Panc1 (cell line): ENCODE measurements around the gene IGFBP5. TPM values are rescaled to one million over a fixed set of nuclear protein-coding genes. Genes with fewer than 3 reads are reported as not detected.

Experiments
- ATAC-seq: fragments of 200-7000 bp; cut with Tn5 transposase; 2 replicates; pipeline ENCODE4 v1.9.1; 2020; ENCODE audit warnings: mild to moderate bottlenecking, moderate library complexity
- BruUV-seq: library from RNA; stranded (reverse); fragments of 400-500 nt; replicated peaks from 2 replicates; lab custom pipeline; 2021; lab: Mats Ljungman, UMichigan
- CTCF ChIA-PET: fragments of 300-600 bp; sonication (Branson Sonifier 250); formaldehyde crosslinking; loops from one replicate; lab custom pipeline; 2022; ENCODE audit warnings: antibody characterized with exemption; lab: Charles Lee
- POLR2A ChIA-PET: fragments of 300-600 bp; sonication (Branson Sonifier 250); formaldehyde crosslinking; loops from one replicate; lab custom pipeline; 2022; ENCODE audit warnings: antibody characterized with exemption; lab: Charles Lee
- DNase-seq: peaks from one replicate; pipeline ENCODE4 v3.0.0-alpha.2; 2010; ENCODE audit warnings: low read depth, low spot score
- H3K27ac ChIP-seq: 2 replicates; pipeline ENCODE4 v1.5.1; 2011; ENCODE audit warnings: mild to moderate bottlenecking, low read length, inconsistent platforms
- H3K27me3 ChIP-seq: fragments of 200-500 bp; sonication (Bioruptor generic); 2 replicates; pipeline ENCODE4 v1.6.0; 2014; ENCODE audit warnings: low read length, inconsistent platforms; ENCODE audit not compliant: control insufficient read depth, insufficient read depth
- H3K36me3 ChIP-seq: fragments of 200-500 bp; sonication (Bioruptor generic); 2 replicates; pipeline ENCODE4 v1.5.1; 2014; ENCODE audit warnings: inconsistent platforms, mild to moderate bottlenecking, low read length, moderate library complexity; ENCODE audit not compliant: control insufficient read depth, insufficient read depth
- H3K4me1 ChIP-seq: 2 replicates; pipeline ENCODE4 v1.5.1; 2011; ENCODE audit warnings: inconsistent platforms, mild to moderate bottlenecking, low read length, moderate library complexity; ENCODE audit not compliant: control insufficient read depth, insufficient read depth
- H3K4me3 ChIP-seq, 2 experiments: 2 replicates each; pipeline ENCODE4 v1.5.1; 2011 to 2012; ENCODE audit warnings: low read depth in 2 of 2, low read length in 2 of 2, mild to moderate bottlenecking in 2 of 2, inconsistent platforms in 1 of 2, moderate library complexity in 1 of 2
- H3K9me3 ChIP-seq: fragments of 200-500 bp; sonication (Bioruptor generic); 2 replicates; pipeline ENCODE4 v1.5.1; 2014; ENCODE audit warnings: low read depth, mild to moderate bottlenecking, inconsistent platforms, low read length, moderate library complexity; ENCODE audit not compliant: control insufficient read depth, insufficient read depth
- CTCF ChIP-seq: fragments of 450-650 bp; IDR thresholded peaks from 2 replicates; pipeline ENCODE4 v1.5.1; 2017; ENCODE audit warnings: mild to moderate bottlenecking
- POLR2AphosphoS5 ChIP-seq: IDR thresholded peaks from 2 replicates; pipeline ENCODE4 v1.6.1; 2012; ENCODE audit warnings: mild to moderate bottlenecking, low read depth, low read length, moderate library complexity
- REST ChIP-seq, 2 experiments: IDR thresholded peaks; 2 replicates each; pipeline ENCODE4 v1.6.1; 2011 to 2012; ENCODE audit warnings: low read depth in 2 of 2, control low read depth in 1 of 2, low read length in 1 of 2, mild to moderate bottlenecking in 1 of 2, moderate library complexity in 1 of 2; ENCODE audit not compliant: insufficient read depth in 1 of 2
- SIN3A ChIP-seq: IDR thresholded peaks from 2 replicates; pipeline ENCODE4 v1.6.1; 2012; ENCODE audit warnings: low read depth, mild to moderate bottlenecking, low read length, moderate library complexity, borderline replicate concordance; ENCODE audit not compliant: insufficient read depth
- TCF7L2 ChIP-seq: IDR thresholded peaks from 2 replicates; pipeline ENCODE4 v1.6.1; 2011; ENCODE audit warnings: mild to moderate bottlenecking, low read depth, low read length, inconsistent platforms
- in situ Hi-C: cut with HindIII; loops from 2 replicates; pipeline ENCODE4 v1.10.0; 2016; ENCODE audit warnings: low sequenced_read_pairs, low pct_unique_long_range_greater_than_20kb
- intact Hi-C: fragments of 100-400 bp; cut with micrococcal nuclease; formaldehyde crosslinking; loops from one replicate; pipeline ENCODE4 v1.10.0; 2022; ENCODE audit not compliant: unreplicated experiment
- total RNA-seq: library from RNA; stranded (reverse); gene quantifications from one replicate; pipeline ENCODE4 v1.2.1, GENCODE V29; 2021; ENCODE audit not compliant: unreplicated experiment

Gene IGFBP5
- total RNA-seq, 1 experiment from 2014 or later, result 1.9 TPM

DNA sequence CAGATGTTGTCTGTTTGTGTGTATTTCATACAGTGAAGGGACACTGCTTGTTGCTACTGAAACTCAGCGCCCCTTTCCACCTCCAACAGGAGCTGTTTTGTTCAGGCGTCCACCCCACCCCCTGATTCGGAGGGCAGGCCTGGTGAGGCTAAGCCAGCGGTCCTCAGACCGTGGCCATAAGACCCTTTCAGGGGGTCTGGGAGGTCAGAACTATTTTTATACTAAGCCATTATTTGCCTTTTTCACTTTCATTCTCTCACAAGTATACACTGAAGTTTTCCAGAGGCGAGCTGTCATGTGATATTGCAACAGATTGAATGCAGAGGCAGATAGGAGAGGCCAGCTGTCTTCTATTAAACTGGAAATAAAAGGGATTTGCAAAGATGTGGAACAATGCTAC is 39.7 kb upstream of the IGFBP5 start:
- no peaks in the 10 kb centered on the region for H3K36me3 ChIP-seq
- POLR2A ChIA-PET, result no interaction called here
- no peak overlapping the region for H3K27ac ChIP-seq
- BruUV-seq, result no TSS peak
- H3K4me1 ChIP-seq, result no peaks in the 10 kb centered on the region
- ATAC-seq, result no peak
- intact Hi-C loops (no loop called here), in situ Hi-C loops (no loop called here)
- CTCF ChIA-PET, result no interaction called here
- H3K9me3 ChIP-seq, result no peaks in the 10 kb centered on the region
- TF ChIP-seq REST (IDR thresholded peaks at IDR 0.05; ENCODE audit: insufficient read depth in 1 of 2, low read depth in 2 of 2, low read length in 1 of 2) (no peak), SIN3A (no peak), POLR2AphosphoS5 (no peak), TCF7L2 (no peak), CTCF (no peak)
- H3K27me3 ChIP-seq, result no peaks in the 10 kb centered on the region
- no peak for DNase-seq
- no peak overlapping the region for H3K4me3 ChIP-seq

GRCh38 chr2:216733046-216733445 is 37.7 kb upstream of the IGFBP5 start:
- ChIA-PET POLR2A (no interaction called here), CTCF (no interaction called here)
- intact Hi-C loops, result no loop called here
- H3K9me3 ChIP-seq, result no peaks in the 10 kb centered on the region
- TF ChIP-seq CTCF, result no peak
- TF ChIP-seq TCF7L2, result no peak
- TF ChIP-seq POLR2AphosphoS5, result no peak
- TF ChIP-seq REST (IDR thresholded peaks at IDR 0.05; ENCODE audit: insufficient read depth in 1 of 2, low read depth in 2 of 2, low read length in 1 of 2), result no peak
- TF ChIP-seq SIN3A, result no peak
- H3K4me1 ChIP-seq, result no peaks in the 10 kb centered on the region
- H3K36me3 ChIP-seq, result no peaks in the 10 kb centered on the region
- no TSS peak for BruUV-seq
- no peaks in the 10 kb centered on the region for H3K27me3 ChIP-seq
- H3K4me3 ChIP-seq, result no peak overlapping the region
- no peak for DNase-seq
- H3K27ac ChIP-seq, result no peak overlapping the region
- ATAC-seq, result no peak
- in situ Hi-C loops, result no loop called here
